ENCODE data around the gene COL4A2.

DNA sequence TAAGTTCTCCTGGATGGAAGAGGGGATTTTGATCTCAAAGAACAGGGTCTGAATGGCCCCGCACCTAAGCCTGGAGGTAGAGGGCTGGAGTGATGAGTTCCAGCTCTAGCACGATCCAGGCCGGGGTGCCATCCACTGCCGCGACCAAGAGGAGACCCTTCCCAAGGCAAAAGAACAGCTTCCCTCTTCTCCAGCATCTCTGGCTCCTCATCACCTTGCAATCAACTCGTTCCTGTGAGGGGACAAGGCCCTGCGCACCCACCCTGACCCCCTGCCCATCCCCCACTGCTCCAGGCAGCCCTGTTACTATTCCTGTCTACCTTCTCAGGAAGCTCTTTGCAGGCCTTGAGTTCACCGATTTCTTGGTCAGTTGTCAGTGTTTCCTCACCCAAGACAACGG, 17.9 kb upstream of the COL4A2 start:
- TF ChIP-seq, protein P1, sequence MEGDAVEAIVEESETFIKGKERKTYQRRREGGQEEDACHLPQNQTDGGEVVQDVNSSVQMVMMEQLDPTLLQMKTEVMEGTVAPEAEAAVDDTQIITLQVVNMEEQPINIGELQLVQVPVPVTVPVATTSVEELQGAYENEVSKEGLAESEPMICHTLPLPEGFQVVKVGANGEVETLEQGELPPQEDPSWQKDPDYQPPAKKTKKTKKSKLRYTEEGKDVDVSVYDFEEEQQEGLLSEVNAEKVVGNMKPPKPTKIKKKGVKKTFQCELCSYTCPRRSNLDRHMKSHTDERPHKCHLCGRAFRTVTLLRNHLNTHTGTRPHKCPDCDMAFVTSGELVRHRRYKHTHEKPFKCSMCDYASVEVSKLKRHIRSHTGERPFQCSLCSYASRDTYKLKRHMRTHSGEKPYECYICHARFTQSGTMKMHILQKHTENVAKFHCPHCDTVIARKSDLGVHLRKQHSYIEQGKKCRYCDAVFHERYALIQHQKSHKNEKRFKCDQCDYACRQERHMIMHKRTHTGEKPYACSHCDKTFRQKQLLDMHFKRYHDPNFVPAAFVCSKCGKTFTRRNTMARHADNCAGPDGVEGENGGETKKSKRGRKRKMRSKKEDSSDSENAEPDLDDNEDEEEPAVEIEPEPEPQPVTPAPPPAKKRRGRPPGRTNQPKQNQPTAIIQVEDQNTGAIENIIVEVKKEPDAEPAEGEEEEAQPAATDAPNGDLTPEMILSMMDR (IDR thresholded peaks at IDR 0.05): no peak
- no peak for TF ChIP-seq POLR2A (IDR thresholded peaks at IDR 0.05)
